ENCODE data around the gene RALY. TPM values are rescaled to one million over a fixed set of nuclear protein-coding genes. Genes with fewer than 3 reads are reported as not detected.

The RALY gene
- total RNA-seq, 1 donor from 2014 or later = 236 TPM

DNA sequence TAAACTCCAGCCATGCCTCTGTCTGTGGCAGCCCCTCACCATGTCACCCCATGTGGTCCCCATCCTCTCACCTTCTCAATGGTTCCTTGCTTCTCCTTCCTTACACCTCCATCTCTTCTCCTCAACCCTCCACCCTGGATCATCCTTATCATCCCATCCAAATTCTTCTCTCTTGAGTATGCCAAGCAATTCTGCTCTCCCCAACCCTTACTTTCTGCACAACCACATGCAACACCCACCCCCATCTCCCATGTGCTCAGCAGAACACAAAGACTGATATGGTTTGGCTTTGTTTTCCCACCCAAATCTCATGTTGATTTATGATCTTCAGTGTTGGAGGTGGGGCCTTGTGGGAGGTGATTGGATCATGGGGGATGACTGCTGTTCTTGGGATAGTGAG is 42.5 kb upstream of the RALY start:
- no peaks in the 10 kb centered on the region for H3K4me1 Mint-ChIP-seq (ENCODE audit: low read depth)
- no peak for DNase-seq (ENCODE audit: low spot score, unreplicated experiment)
- no peak overlapping the region for H3K4me3 Mint-ChIP-seq (ENCODE audit: low read depth)
- no peaks in the 10 kb centered on the region for H3K36me3 Mint-ChIP-seq (ENCODE audit: insufficient read depth)
- H3K9me3 Mint-ChIP-seq (ENCODE audit: low read depth) = peaks cover 19% of the 10 kb centered on the region
- H3K27ac Mint-ChIP-seq = no peak overlapping the region
- peaks cover 3% of the 10 kb centered on the region for H3K27me3 Mint-ChIP-seq
- TF ChIP-seq, protein P1, sequence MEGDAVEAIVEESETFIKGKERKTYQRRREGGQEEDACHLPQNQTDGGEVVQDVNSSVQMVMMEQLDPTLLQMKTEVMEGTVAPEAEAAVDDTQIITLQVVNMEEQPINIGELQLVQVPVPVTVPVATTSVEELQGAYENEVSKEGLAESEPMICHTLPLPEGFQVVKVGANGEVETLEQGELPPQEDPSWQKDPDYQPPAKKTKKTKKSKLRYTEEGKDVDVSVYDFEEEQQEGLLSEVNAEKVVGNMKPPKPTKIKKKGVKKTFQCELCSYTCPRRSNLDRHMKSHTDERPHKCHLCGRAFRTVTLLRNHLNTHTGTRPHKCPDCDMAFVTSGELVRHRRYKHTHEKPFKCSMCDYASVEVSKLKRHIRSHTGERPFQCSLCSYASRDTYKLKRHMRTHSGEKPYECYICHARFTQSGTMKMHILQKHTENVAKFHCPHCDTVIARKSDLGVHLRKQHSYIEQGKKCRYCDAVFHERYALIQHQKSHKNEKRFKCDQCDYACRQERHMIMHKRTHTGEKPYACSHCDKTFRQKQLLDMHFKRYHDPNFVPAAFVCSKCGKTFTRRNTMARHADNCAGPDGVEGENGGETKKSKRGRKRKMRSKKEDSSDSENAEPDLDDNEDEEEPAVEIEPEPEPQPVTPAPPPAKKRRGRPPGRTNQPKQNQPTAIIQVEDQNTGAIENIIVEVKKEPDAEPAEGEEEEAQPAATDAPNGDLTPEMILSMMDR (IDR thresholded peaks at IDR 0.05; ENCODE audit: unreplicated experiment) = no peak

DNA sequence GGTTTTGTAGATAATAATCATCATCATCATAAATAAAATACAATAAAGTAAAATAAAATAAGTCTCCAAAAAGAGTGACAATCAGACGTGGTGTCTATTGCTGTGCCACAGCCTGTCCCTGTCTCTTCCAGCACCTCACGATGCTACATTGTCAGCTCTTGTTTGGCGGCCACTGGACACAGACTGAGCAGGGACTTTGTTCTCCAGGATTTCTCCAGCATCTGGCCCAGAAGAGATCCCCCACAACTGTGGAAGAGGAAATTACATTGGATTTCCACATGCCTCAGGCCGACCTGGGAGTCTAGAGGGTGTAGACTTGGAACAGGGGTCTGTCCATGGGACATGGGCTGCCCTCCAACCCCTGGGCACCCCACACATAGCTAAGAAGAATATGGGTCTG is 39.2 kb upstream of the RALY start:
- H3K27ac Mint-ChIP-seq = no peak overlapping the region
- no peak for DNase-seq (ENCODE audit: low spot score, unreplicated experiment)
- H3K4me3 Mint-ChIP-seq (ENCODE audit: low read depth) = no peak overlapping the region
- TF ChIP-seq, protein P1 (IDR thresholded peaks at IDR 0.05; ENCODE audit: unreplicated experiment) = no peak
- H3K36me3 Mint-ChIP-seq (ENCODE audit: insufficient read depth) = no peaks in the 10 kb centered on the region
- peaks cover 3% of the 10 kb centered on the region for H3K27me3 Mint-ChIP-seq
- H3K9me3 Mint-ChIP-seq (ENCODE audit: low read depth) = peaks cover 7% of the 10 kb centered on the region
- H3K4me1 Mint-ChIP-seq (ENCODE audit: low read depth) = no peaks in the 10 kb centered on the region

DNA sequence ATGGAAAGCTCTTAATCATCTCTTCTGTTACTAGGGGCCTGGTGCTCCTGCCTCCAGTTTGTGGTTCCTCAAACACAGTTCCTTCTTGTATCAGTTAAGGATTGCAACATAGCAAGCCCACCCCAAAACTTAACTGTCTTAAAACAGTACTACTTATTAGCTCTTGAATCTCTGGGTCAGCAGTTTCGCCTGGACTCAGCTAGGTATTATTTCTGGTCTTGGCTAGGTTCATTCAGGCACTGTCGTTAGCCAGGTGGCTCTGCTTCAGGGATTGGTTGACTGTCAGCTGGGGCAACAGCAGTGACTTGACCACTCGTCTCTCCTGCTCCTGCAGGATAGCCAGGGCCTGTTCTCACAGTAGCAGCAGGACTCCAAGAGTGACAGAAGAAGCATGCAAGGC is 30.0 kb upstream of the RALY start:
- no peak overlapping the region for H3K27ac Mint-ChIP-seq
- H3K36me3 Mint-ChIP-seq (ENCODE audit: insufficient read depth) = peaks cover 1% of the 10 kb centered on the region
- TF ChIP-seq, protein P1 (IDR thresholded peaks at IDR 0.05; ENCODE audit: unreplicated experiment) = no peak
- H3K4me3 Mint-ChIP-seq (ENCODE audit: low read depth) = no peak overlapping the region
- H3K27me3 Mint-ChIP-seq = peaks cover 3% of the 10 kb centered on the region
- H3K9me3 Mint-ChIP-seq (ENCODE audit: low read depth) = peaks cover 3% of the 10 kb centered on the region
- DNase-seq (ENCODE audit: low spot score, unreplicated experiment) = no peak
- H3K4me1 Mint-ChIP-seq (ENCODE audit: low read depth) = no peaks in the 10 kb centered on the region

DNA sequence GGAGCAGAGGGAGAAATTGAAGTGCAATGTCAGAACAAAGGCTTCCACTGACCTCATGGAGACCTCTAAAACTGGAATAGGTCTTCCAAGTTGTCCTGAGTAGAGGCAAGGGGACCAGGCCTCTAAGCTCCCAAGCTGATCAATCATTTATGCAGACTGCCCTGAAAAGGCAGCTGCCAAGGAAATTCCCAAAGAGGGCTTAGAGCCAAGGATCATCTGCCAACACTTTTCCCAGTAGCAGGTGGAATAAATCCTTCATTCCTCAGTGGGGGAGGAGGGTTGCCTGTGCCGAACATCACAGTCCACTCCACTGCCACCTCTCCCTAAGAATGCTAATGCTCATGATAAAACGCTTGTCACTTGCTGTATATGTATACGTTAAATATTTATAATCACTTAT is 29.3 kb upstream of the RALY start:
- peaks cover 3% of the 10 kb centered on the region for H3K9me3 Mint-ChIP-seq (ENCODE audit: low read depth)

DNA sequence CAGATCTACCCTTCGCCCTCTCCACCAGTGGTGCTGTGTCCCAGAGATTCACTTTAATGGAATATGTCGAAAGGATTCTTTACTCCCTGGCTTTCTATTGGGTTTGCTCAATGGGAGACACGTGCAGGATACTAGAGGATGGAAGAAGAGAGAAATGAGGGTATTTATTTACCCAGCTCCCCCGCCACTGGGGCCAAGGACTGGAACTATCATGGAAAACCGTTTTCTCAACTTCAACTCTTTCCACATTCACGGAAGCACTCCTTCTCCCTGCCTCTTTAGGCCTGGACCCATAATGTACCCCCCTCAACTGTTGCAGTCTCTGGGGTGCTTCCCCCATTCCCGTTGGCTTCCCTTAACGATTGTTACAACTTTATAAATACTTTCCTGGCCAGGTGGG is 26.6 kb upstream of the RALY start:
- DNase-seq (ENCODE audit: low spot score, unreplicated experiment) = no peak
- no peak overlapping the region for H3K27ac Mint-ChIP-seq
- H3K9me3 Mint-ChIP-seq (ENCODE audit: low read depth) = peaks cover 3% of the 10 kb centered on the region
- no peaks in the 10 kb centered on the region for H3K4me1 Mint-ChIP-seq (ENCODE audit: low read depth)
- H3K27me3 Mint-ChIP-seq = peaks cover 3% of the 10 kb centered on the region
- TF ChIP-seq, protein P1 (IDR thresholded peaks at IDR 0.05; ENCODE audit: unreplicated experiment) = no peak
- H3K4me3 Mint-ChIP-seq (ENCODE audit: low read depth) = no peak overlapping the region
- H3K36me3 Mint-ChIP-seq (ENCODE audit: insufficient read depth) = peaks cover 1% of the 10 kb centered on the region

More for the DNA sequence above, 29.3 kb upstream of the RALY start:
- DNase-seq (ENCODE audit: low spot score, unreplicated experiment) = no peak
- no peak overlapping the region for H3K4me3 Mint-ChIP-seq (ENCODE audit: low read depth)
- no peak overlapping the region for H3K27ac Mint-ChIP-seq
- H3K36me3 Mint-ChIP-seq (ENCODE audit: insufficient read depth) = peaks cover 1% of the 10 kb centered on the region
- TF ChIP-seq, protein P1 (IDR thresholded peaks at IDR 0.05; ENCODE audit: unreplicated experiment) = no peak
- H3K4me1 Mint-ChIP-seq (ENCODE audit: low read depth) = no peaks in the 10 kb centered on the region
- peaks cover 3% of the 10 kb centered on the region for H3K27me3 Mint-ChIP-seq

Data from progenitor cell of endocrine pancreas (in vitro differentiated cells).